NCI-H2171 (cell line): ENCODE data around the gene TRIOBP.

Experiments used
- DNase-seq: peaks from one replicate; lab custom pipeline; 2025; lab: John Stamatoyannopoulos, UW

TRIOBP gene

GRCh38 chr22:37664249-37665101, 32.4 kb upstream of the TRIOBP start:
- no peak for DNase-seq

- DNase-seq, result no peak
These were observed 31.4 kb upstream of the TRIOBP start for GRCh38 chr22:37665487-37665886.

- DNase-seq, result no peak
These were observed 27.3 kb upstream of the TRIOBP start for GRCh38 chr22:37669586-37669985.

DNA sequence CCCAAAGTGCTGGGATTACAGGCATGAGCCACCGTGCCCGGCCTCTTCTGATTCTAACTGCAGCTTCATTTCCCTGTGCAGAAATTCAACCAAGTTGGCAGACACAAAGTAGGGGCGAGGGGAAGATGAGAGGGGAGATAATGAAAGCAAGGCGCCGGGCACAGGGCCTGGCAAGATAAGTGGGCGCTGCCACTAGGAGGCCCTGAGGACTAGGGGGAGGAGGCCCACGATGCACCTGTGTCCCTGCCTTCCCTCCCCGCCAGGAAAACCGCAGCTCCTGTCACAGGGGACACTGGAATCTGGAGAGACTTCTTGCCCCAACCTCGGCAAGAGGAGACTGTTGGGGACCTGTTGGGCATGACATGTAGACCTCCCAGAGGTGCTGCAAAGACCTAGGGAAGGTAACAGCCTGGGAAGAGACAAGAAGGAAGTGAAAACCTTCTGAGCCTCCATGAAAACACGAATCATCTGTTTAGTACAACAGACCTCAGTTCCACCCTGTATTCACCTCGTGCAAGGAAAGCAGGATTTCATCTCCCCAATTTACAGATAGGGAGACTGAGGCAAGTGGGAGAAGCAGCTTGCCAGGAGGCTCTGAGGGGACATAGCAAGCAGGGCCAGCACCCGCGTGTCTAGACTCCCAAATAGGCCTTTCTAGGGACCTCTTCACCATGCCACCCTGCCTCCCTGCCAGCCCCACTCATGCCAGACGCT, 24.5 kb upstream of the TRIOBP start:
- no peak for DNase-seq

DNA sequence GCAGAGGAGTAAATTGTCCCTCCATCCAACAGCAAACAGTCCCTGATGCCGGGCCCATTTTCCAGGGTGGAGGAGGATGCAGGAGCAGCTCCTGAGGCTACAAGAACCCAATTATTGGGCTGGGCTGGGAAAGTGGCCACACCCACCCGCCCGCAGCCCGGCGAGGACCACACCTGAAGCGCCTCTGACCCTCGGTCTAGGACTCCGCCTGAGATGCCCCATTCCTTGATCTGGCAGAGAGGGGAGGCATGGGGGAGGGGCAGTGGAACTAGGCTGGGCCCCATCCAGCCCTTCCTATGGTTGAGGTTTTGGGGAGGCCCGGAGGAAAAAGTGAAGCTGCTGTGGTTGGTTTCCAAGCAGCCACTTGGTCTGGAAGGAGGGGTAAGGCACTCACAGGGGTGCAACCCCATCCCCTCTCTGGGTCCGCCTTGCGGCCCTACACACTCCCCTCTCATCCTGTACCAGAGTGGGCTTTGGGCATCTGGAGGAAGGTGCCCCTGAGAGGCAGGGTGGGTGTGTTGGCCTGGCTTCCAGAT, 23.9 kb upstream of the TRIOBP start:
- DNase-seq, result no peak

GRCh38 chr22:37674248-37674647, 22.6 kb upstream of the TRIOBP start:
- DNase-seq, result no peak

GRCh38 chr22:37674951-37675929, 21.6 kb upstream of the TRIOBP start, which contains the start of gene LGALS1:
Gene LGALS1, plus strand, starts transcription at chr22:37675636. Its CDS starts 67 bp downstream, at chr22:37675703.
- no peak for DNase-seq

DNA sequence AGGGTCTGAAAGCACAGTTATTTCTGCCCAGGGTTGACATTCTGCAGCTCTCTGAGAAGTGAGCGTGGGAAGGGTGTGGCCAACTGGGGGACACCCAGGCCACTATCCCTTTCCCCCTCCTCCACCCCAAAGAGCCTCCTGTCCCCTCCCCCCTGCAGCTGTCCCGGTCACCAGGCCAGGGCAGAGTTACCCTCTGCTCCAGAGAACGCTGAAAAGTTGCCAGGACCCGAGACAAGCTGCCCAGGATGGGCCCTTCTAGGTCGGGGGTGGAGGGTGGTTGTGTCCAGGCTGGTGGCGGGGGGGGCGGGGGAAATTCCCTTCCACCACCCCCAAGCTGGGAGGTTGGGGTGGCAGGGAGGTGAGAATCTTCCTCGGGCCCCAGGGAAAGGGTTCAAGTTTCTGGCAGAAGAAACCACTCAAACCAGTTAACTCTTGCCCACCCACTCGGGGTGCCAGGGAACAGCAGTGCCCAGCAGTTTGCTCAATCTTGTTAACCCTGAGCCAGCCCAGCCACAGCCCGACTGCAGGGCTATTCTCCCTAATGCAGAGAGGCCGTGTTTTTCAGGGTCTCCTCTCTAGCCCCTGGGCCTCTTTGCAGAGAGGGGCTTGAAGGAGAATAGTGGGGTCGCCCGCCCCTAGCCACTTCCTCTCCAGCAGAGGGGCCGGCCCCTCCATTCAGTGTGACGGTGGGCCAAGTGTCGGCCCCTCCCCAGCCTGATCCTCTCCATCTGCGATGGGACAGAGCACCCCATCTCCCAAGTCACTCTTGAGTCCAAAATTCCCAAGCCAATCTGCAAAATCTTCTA, 20.7 kb upstream of the TRIOBP start:
- DNase-seq, result no peak

- peak; percentile 18 for DNase-seq
These were observed 19.9 kb upstream of the TRIOBP start for GRCh38 chr22:37676736-37677492.

- no peak for DNase-seq
These were observed 19.3 kb upstream of the TRIOBP start for GRCh38 chr22:37677493-37677974.

DNA sequence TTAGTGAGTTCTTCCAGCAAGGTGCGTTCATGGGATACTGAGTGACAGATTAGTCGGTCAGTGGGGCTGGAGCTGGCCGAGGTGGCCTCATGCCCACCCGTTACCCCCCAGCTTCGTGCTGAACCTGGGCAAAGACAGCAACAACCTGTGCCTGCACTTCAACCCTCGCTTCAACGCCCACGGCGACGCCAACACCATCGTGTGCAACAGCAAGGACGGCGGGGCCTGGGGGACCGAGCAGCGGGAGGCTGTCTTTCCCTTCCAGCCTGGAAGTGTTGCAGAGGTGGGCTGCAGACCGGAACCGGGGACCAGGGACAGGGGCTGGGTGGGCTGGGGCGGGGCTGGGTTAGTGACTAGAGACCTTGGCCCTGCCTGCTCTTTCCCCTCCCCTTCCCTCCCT, 18.5 kb upstream of the TRIOBP start:
- DNase-seq, result no peak

DNA sequence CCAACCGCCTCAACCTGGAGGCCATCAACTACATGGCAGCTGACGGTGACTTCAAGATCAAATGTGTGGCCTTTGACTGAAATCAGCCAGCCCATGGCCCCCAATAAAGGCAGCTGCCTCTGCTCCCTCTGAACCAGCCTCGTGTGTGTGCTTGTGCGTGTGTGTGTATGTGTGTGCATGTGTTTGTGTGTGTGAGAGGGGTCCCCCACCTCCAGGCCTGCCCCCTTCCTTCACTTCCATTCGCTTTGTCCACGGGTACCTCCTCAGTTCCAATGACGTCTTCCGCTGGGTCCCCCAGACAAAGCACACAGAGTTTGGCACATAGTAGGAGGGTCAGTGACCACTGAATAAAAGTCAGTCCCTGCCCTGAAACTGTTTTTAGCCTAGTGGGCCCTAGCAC, 17.2 kb upstream of the TRIOBP start:
- no peak for DNase-seq

GRCh38 chr22:37680191-37680851, 16.5 kb upstream of the TRIOBP start:
- no peak for DNase-seq

DNA sequence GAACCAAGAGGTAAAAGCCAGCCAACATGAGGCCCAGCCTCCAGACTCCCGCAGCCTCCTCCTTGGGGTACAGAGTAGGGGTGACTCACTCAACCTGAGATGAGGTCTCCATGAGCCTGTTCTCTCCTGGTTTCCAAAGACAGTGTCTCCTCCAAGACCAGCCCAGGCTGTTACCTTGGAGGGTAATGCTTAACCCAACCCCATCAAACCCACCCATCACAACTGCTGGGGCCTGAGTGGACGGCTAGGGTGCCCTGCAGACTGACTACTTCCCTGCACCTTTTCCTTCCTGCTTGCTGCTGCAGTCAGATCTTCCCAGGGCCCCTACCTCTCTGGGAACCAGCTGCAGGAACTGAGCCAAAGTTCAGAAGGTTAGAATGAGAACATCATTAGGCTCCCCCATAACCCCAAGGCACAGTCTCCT, 15.8 kb upstream of the TRIOBP start:
- DNase-seq, result no peak

- DNase-seq, result peak; percentile 37
These were observed 15.2 kb upstream of the TRIOBP start for GRCh38 chr22:37681556-37682049.

DNA sequence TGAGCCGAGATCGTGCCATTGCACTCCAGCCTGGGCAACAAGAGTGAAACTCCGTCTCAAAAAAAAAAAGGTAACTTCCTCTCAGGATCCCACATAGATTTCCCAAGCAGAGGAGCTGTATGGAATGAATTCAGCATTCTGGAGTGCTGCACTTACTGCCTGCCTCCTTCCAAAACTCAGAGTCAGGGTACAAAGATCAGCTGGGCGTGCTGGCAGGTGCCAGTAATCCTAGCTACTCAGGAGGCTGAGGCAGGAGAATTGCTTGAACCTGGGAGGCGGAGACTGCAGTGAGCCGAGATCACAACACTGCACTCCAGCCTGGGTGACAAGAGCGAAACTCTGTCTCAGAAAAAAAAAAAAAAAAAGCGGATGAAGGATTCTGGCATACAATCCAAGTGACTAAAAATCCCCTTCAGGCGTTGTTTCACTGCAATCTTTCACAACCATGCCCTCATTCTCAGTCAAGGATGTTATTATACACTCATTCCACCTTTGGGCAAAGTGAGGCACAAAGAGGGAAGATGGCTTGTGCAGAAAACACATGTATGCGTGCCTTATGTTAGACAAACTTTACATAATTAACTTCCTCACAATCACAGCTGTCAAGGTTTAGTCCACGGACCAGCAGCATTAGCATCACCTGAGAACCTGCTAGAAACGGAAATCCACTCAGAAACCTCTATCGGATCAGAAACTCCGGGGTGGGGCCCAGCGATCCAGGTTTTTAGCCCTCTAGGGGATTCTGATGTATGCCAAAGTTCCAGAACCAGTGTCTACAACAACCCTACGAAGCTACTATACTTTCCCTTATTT, 11.8 kb upstream of the TRIOBP start:
- DNase-seq, result no peak

DNA sequence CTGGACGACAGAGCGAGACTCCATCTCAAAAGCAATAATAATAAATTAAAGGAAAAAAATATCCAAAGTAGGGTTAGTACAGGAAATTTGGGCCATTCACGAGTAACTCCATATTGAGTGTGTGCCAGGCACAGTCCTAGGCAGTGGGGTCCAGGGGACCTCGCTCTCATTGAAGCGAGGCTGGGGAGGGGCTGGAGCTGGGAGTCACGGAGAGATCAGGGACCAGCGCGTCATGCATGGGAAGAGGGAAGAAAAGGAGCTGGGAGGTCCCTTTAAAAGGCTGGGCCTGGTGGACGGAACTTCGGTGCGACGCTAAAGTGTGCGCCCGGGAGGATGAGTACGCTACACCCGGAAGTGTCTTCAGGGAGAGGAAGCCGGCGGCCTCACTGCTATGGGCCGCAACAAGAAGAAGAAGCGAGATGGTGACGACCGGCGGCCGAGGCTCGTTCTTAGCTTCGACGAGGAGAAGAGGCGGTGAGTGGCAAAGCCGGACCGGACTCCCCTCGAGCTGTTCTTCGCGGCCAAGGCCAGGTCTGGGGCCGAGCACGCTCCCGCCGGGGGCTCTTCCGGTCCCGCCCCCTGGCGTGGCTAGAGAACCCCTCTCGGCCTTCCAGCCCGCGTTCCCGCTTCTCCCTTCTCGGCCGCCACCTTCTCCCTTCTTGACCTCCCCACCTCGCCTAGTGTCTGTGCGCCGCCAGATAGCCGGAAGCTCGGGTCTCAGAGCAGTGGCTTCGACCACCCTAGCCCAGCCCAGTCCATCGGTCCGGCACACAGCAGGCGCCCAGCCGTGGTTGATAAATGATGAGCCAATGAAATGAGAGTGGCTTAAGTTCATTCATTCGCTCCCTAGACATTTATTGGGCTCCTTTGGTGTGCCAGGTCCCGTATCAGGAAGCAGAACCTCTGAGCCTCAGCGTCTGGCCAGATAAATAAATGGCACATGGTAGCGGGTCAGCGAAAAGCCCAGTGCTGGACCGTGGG, 10.6 kb upstream of the TRIOBP start, which contains the start of gene NOL12:
NOL12 (plus strand) TSS at position 342 of the 981 bp plus-strand sequence; CDS start at position 392, 50 bp downstream.
- DNase-seq, result peak; percentile 80
